Measurements from ENCODE around the gene ZNF672. TPM values are rescaled to one million over a fixed set of nuclear protein-coding genes. Genes with fewer than 3 reads are reported as not detected.

ZNF672 gene
- total and polyA plus RNA-seq, 2 of the 13 experiments (the other 11 are each of a cell fraction or from before 2014, with no cell fraction given) = 17.2 to 22.9 TPM

DNA sequence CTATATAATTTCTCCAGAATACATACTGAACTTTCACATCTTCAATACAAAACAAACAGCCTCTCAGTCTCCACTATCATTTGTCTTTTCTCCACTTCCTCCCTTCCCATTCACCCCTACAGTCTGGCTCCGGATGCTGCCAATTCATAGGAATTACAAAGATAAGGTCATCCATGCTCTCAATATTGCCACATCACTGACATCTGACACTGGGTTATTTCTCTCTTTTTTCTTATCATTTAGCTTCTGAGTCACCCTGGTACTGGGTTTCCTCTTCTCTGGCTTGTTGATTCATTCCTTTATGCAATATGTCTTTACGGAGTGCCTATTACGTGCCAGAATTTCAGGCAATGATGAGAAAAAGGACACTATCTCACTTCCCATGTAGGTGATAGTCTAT is 9.2 kb upstream of the ZNF672 start (continued):
- TF ChIP-seq, protein P1, sequence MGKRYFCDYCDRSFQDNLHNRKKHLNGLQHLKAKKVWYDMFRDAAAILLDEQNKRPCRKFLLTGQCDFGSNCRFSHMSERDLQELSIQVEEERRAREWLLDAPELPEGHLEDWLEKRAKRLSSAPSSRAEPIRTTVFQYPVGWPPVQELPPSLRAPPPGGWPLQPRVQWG (CRISPR knock-in tag; IDR thresholded peaks at IDR 0.05; ENCODE audit: borderline replicate concordance, low read depth) = no peak
- TF ChIP-seq ZFP36L2 (CRISPR knock-in tag; IDR thresholded peaks at IDR 0.05) (no peak), ZC3H13 (CRISPR knock-in tag; IDR thresholded peaks at IDR 0.05) (no peak), ZNF749 (CRISPR knock-in tag; IDR thresholded peaks at IDR 0.05; ENCODE audit: borderline replicate concordance) (no peak), FOSL2 (CRISPR knock-in tag; IDR thresholded peaks at IDR 0.05) (peak; percentile 94), ZBTB7B (CRISPR knock-in tag; IDR thresholded peaks at IDR 0.05) (no peak), AKAP8 (CRISPR knock-in tag; IDR thresholded peaks at IDR 0.05) (no peak), REPIN1 (CRISPR knock-in tag; IDR thresholded peaks at IDR 0.05; ENCODE audit: borderline replicate concordance, low read depth) (no peak), ISX (CRISPR knock-in tag; conservative IDR thresholded peaks at IDR 0.05) (no peak), HIVEP1 (CRISPR knock-in tag; IDR thresholded peaks at IDR 0.05) (no peak), GTF2F1 (IDR thresholded peaks at IDR 0.05; ENCODE audit: low read length) (no peak), ZNF605 (CRISPR knock-in tag; IDR thresholded peaks at IDR 0.05) (no peak), FOSL1 (CRISPR knock-in tag; IDR thresholded peaks at IDR 0.05; ENCODE audit: borderline replicate concordance) (peak; percentile 60; the same call in 1 of the 2 replicates), ZSCAN22 (CRISPR knock-in tag; IDR thresholded peaks at IDR 0.05) (no peak), ZNF101 (CRISPR knock-in tag; IDR thresholded peaks at IDR 0.05; ENCODE audit: borderline replicate concordance, low read depth) (no peak)
- TF ChIP-seq, protein P2, sequence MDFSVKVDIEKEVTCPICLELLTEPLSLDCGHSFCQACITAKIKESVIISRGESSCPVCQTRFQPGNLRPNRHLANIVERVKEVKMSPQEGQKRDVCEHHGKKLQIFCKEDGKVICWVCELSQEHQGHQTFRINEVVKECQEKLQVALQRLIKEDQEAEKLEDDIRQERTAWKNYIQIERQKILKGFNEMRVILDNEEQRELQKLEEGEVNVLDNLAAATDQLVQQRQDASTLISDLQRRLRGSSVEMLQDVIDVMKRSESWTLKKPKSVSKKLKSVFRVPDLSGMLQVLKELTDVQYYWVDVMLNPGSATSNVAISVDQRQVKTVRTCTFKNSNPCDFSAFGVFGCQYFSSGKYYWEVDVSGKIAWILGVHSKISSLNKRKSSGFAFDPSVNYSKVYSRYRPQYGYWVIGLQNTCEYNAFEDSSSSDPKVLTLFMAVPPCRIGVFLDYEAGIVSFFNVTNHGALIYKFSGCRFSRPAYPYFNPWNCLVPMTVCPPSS (IDR thresholded peaks at IDR 0.05) = no peak
- TF ChIP-seq, protein P3, sequence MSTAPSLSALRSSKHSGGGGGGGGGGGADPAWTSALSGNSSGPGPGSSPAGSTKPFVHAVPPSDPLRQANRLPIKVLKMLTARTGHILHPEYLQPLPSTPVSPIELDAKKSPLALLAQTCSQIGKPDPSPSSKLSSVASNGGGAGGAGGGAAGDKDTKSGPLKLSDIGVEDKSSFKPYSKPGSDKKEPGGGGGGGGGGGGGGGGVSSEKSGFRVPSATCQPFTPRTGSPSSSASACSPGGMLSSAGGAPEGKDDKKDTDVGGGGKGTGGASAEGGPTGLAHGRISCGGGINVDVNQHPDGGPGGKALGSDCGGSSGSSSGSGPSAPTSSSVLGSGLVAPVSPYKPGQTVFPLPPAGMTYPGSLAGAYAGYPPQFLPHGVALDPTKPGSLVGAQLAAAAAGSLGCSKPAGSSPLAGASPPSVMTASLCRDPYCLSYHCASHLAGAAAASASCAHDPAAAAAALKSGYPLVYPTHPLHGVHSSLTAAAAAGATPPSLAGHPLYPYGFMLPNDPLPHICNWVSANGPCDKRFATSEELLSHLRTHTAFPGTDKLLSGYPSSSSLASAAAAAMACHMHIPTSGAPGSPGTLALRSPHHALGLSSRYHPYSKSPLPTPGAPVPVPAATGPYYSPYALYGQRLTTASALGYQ (CRISPR knock-in tag; IDR thresholded peaks at IDR 0.05) = no peak
- TF ChIP-seq, protein P4, sequence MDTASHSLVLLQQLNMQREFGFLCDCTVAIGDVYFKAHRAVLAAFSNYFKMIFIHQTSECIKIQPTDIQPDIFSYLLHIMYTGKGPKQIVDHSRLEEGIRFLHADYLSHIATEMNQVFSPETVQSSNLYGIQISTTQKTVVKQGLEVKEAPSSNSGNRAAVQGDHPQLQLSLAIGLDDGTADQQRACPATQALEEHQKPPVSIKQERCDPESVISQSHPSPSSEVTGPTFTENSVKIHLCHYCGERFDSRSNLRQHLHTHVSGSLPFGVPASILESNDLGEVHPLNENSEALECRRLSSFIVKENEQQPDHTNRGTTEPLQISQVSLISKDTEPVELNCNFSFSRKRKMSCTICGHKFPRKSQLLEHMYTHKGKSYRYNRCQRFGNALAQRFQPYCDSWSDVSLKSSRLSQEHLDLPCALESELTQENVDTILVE (CRISPR knock-in tag; IDR thresholded peaks at IDR 0.05) = no peak
- TF ChIP-seq, protein P5, sequence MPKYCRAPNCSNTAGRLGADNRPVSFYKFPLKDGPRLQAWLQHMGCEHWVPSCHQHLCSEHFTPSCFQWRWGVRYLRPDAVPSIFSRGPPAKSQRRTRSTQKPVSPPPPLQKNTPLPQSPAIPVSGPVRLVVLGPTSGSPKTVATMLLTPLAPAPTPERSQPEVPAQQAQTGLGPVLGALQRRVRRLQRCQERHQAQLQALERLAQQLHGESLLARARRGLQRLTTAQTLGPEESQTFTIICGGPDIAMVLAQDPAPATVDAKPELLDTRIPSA (CRISPR knock-in tag; IDR thresholded peaks at IDR 0.05; ENCODE audit: borderline replicate concordance) = no peak
- TF ChIP-seq, protein P6, sequence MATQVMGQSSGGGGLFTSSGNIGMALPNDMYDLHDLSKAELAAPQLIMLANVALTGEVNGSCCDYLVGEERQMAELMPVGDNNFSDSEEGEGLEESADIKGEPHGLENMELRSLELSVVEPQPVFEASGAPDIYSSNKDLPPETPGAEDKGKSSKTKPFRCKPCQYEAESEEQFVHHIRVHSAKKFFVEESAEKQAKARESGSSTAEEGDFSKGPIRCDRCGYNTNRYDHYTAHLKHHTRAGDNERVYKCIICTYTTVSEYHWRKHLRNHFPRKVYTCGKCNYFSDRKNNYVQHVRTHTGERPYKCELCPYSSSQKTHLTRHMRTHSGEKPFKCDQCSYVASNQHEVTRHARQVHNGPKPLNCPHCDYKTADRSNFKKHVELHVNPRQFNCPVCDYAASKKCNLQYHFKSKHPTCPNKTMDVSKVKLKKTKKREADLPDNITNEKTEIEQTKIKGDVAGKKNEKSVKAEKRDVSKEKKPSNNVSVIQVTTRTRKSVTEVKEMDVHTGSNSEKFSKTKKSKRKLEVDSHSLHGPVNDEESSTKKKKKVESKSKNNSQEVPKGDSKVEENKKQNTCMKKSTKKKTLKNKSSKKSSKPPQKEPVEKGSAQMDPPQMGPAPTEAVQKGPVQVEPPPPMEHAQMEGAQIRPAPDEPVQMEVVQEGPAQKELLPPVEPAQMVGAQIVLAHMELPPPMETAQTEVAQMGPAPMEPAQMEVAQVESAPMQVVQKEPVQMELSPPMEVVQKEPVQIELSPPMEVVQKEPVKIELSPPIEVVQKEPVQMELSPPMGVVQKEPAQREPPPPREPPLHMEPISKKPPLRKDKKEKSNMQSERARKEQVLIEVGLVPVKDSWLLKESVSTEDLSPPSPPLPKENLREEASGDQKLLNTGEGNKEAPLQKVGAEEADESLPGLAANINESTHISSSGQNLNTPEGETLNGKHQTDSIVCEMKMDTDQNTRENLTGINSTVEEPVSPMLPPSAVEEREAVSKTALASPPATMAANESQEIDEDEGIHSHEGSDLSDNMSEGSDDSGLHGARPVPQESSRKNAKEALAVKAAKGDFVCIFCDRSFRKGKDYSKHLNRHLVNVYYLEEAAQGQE (IDR thresholded peaks at IDR 0.05; ENCODE audit: borderline replicate concordance in 1 of 2, low read depth in 1 of 2, low read length in 2 of 2) = no peak
- TF ChIP-seq, protein P7, sequence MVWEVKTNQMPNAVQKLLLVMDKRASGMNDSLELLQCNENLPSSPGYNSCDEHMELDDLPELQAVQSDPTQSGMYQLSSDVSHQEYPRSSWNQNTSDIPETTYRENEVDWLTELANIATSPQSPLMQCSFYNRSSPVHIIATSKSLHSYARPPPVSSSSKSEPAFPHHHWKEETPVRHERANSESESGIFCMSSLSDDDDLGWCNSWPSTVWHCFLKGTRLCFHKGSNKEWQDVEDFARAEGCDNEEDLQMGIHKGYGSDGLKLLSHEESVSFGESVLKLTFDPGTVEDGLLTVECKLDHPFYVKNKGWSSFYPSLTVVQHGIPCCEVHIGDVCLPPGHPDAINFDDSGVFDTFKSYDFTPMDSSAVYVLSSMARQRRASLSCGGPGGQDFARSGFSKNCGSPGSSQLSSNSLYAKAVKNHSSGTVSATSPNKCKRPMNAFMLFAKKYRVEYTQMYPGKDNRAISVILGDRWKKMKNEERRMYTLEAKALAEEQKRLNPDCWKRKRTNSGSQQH (CRISPR knock-in tag; IDR thresholded peaks at IDR 0.05; ENCODE audit: low read depth) = no peak

Measured in HepG2 (cell line).